ENCODE results near the gene BZW2.
A peak's percentile ranks its signal among the peaks of the same experiment; 100 is the strongest.

BZW2 gene

DNA sequence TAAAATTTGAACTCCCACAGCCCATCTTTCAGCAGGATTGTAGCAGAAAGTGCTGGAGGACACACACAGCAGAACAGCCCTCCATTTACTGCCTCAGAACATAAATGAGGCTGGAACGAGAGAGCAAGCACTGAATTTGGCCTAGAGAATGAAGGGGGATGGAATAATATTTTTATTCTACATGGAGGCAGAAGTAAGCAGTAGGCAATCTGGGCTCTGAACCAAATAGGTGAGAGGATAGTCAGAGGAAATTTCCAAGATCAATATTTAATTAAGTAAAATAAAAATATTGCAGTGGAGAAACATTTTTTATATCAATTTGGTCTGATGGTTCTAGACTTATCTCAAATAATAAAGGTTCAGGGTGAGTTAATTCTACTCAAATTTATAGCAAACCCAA, 78.4 kb downstream of the BZW2 start:
- no peak for DNase-seq

DNA sequence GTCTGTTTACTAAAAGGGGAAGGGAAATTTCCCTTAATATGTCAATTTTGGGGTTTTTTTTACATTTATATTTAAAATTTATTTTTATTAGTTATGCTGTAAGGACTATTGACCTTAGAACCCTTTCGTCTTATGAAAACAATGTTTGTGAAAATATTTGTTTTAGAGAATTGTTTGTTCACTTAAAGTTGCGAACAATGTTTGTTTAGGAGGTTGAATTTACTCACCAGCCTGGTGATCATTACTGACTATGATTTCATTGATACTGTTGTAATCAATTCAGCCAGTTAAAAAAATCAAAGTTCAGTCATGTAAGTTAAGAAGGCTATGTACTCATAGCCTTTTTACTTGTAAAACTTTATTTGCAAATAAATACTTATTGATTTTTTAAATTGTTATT, 80.2 kb downstream of the BZW2 start:
- DNase-seq, result no peak

DNA sequence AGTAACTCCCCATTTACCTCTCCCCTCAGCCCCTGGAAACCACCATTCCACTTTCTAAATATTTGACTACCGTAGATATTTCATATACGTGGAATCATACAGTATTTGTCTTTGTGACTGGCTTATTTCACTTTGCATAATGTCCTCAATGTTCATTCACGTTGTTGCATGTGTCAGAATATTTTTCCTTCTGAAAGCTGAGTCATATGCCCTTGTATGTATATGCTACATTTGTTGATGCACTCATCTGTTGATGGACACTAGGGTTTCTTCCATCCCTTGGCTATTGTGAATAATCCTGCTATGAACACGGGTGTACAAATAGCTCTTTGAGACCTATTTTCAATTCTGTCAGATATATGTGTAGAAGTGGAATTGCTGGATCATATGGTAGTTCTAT, 81.8 kb downstream of the BZW2 start:
- DNase-seq, result no peak

DNA sequence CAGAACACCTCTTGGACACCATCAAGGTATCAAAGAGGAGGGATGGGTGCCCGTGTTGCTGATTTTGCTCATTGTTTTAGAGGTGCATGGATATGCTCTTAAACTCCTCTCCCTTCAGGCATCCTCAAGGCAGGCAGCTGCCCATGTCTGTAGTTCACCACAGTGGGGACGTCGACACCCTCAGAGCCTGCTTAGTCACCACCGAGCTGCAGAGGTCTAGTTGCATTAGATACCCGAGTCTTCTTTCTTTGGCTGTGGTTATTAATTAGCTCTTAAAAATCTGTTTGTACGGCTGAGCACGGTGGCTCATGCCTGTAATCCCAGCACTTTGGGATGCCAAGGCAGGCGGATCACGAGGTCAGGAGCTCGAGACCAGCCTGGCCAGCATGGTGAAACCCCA, 82.8 kb downstream of the BZW2 start:
- DNase-seq, result no peak

DNA sequence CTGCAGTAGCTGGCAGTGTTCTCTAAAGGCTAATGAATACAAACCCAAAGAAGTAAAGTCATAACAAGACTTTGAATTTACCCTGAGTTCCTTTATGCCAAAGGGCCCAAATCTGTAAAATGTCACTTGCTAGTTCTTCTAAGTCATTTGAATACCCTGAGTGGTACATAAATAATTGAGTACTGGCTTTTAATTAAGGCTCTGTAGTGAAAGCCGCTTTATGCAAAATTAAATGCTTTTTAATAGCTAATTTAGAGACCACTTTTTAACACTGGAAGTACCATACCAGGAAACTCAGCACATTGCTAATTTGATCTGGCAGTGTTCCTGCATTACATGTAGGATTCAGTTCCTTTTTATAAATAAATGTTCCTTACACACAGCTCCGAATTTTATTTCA, 83.6 kb downstream of the BZW2 start:
- no peak for DNase-seq

DNA sequence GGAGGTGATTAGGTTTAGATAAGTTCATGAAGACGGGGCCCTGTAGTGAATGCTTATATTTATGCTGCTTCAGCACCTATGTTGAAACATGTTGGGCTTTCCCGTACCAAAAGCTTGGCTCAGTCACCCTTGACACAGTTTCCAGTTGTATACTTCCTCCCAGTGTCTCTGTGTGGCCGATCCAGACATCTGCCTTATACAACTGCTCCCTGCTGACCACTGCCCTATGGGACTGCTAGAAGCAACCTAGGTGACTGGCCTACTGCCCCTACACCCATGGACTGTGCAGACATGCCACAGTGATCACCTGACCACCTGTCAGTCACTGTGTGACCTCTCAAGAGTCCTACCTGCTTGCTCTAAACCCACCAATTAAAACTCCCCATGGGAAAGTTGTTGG, 85.0 kb downstream of the BZW2 start:
- DNase-seq, result no peak

DNA sequence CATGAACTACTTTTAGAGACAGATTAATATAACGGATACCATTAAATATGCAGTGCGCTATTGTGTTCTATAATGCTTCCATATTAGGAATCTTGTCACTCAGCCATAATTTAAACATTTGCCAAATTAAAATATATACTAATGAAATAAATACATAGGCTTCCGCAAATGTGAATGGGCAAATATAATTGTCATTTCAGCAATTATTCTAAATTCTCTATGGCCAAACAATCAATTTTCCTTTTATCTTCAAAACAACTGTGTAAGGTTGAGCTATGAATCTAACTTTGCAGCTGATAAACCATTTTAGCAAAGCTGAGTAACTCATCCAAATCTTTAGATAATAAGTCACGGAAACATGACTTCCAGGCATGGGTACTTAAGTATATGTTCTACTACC, 86.8 kb downstream of the BZW2 start:
- DNase-seq, result no peak

DNA sequence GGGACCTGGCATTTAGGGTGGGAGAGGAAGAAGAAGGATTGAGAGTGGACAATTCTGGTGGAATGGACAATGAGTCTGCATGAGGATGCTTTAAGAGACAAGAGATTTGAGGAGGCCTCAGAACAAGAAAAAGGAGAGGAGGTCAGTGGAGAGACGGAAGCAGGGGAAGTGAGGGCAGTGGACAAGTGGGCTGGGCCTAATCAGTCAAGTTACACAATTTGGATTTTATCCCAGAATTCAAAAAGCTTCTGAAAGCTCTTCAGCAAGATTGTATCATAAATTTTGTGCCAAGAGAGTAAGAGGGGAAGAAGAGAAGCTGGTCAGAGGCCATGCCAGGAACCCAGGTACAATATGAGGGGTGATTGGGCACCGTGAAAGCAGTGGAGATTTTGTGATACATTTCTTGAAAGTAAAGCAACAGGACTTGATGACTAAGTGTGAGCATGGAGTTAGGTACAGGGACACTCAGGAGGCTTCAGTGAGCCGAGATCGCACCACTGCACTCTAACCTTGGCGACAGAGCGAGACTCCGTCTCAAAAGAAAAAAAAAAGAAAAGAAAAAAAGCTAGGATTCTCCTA, 88.3 kb downstream of the BZW2 start:
- no peak for DNase-seq

DNA sequence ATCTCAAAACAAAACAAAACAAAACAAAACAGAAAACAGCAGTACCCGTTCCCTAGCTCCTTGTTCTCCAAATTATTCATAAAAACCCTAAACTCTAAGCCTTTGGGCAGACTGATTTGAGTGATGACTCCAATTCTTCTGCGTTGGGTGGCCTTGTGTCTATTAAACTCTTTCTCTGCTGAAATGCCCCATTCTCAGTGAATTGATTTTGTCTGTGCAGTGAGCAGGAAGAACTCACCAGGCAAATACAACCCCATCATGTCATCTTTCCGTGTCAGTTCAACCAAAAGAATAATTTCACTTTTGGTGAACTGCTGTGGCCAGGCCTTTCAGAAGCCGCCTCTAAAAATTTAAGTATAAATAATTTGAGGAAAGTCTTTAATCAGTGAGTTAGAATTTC, 89.0 kb downstream of the BZW2 start:
- DNase-seq, result no peak

DNA sequence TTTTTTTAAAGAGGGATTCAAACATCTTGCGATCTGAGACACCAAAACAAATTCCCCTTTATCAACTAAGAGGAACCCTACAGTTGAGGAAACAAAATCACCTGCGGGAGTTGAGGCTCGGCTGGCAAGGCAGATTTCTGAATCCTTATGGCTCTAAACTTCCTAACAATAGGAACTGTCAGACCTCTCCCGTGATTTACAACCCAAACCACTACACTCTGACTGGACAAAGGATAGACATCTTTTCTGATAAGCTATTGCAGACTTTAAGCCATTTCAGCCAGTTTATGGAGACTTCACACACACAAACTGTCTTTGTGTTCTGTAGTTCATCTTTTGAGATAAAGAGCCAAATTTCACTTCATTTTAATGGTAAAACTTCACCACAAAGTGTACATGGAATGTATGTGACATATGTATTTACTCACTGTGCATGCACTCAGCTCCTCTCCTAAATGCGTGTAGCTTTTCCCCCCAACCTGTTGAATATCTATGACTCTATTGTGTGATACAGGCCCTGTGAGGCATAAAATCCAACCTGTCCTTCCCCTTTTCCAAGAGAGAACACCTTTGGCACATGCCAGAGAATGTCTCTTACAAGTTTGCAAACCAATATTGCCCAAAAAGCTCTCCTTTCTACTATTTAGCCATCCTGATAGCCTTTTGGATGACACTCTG, 92.2 kb downstream of the BZW2 start:
- no peak for DNase-seq

DNA sequence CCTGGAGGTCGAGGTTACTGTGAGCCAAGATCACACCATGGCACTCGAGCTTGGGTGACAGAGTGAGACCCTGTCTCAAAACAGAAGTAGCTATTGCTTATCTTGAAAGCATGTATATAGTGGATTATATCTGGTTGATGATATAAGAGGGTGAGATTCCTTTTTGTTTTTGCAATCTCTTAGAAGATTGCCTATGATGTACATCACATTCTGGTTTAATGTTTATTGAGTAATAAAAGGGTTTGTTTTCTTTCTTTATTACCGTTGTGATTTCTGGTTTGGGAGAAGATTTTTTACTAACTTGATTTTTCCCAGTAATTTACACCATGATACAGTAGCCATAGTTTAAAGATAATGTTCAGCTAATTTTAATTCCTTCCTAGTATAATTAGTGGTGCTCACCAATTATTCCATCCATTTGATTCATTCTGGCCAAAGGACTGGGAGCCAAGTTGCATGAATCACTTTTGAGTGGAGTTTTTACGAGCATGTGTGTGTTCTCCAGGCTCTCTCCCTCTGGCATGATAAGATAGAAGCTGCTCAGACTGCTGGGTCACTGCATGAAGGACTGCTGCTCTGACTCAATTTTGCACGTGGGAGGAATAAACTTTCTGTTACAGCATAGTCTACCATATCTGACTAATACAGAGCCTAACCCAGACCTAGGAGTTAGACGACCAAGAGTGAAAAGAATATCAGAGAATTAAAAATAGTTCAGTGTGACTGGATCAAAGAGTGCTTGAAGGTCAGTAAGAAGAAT, 94.1 kb downstream of the BZW2 start:
- no peak for DNase-seq

DNA sequence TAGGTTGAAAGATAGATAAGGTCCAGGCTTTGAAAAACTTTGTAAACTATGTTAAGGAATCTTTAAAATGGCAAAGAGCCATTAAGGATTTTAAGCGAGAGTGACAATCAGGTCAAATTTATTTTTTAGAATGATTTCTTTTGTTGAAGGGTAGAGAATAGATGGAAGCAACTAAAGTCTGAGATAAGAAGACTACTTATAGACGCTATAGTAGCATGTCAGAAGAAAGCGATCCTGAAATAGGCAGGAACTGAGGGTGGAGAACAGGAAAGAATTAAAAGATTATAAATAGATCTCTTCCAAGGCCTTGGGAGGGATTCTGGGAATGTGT, 94.6 kb downstream of the BZW2 start:
- no peak for DNase-seq

DNA sequence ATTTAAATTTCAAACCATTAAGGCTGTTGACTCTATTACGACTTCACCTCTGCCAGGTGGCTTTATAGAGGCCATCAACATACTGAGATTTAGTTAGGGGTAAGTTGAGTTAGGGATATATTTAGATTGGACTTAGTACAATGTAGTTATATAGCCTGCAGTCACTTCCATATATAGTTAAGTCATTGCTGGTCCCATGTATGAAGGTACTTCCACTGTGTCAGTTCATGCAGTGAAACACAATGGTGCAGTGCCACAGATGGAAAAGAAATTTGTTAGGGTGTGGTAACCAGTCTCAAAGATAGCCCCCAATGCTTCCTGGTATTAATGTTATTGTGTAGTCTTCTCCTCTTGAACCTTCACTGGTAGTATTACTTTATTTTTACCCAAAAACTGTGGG, 95.0 kb downstream of the BZW2 start:
- no peak for DNase-seq

DNA sequence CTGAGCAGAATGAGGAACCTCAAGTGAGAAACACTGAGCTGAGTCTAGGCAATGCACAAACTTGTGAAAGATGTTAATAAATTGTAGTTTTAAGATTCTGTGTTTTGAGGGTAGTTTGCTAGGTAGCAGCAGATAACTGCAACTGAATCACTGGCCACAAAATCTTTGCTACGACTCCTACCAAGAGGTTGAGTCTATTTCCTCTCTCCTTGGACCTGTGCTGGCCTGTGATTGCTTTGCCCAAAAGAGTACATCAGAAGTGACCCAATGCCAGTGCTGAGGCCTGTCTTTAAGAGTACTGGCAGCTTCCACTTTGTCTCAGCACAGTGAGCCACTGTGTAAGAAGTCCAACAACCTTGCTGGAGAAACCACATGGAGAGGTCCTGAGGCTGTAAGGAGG, 95.7 kb downstream of the BZW2 start:
- DNase-seq, result no peak

DNA sequence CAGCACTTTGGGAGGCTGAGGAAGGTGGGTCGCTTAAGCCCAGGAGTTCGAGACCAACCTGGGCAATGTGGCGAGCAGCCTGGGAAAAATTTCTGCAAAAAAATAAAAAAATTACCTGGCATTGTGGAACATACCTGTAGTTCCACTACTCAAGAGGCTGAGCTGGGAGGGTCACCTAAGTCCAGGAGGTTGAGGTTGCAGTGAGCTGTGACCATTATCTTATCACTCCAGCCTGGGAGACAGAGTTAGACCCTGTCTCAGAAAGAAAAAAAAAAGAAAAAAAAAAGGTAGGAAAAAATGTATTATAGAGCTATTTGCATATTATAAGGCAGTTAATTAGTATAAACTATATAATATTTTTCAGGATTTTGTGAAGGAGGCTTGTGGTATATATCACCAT, 96.6 kb downstream of the BZW2 start:
- no peak for DNase-seq

DNA sequence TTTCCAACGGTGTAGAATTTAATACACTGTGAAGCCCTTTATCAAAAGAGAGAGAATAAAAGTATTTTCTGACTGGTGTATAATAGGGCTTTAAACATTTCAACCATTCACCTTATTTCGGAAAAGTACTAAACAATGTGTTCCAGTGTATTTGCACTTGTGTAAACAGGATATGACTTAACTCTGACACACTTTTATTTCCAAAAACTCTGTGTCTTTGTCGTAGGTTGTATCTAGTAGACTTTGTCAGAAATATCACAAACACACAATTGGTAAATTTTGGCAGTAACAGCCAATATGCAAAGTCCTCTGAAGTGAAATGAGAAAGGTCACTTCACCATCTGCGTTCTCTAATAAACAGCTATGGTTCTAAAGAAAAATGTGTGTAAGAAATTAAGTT, 97.3 kb downstream of the BZW2 start:
- no peak for DNase-seq

DNA sequence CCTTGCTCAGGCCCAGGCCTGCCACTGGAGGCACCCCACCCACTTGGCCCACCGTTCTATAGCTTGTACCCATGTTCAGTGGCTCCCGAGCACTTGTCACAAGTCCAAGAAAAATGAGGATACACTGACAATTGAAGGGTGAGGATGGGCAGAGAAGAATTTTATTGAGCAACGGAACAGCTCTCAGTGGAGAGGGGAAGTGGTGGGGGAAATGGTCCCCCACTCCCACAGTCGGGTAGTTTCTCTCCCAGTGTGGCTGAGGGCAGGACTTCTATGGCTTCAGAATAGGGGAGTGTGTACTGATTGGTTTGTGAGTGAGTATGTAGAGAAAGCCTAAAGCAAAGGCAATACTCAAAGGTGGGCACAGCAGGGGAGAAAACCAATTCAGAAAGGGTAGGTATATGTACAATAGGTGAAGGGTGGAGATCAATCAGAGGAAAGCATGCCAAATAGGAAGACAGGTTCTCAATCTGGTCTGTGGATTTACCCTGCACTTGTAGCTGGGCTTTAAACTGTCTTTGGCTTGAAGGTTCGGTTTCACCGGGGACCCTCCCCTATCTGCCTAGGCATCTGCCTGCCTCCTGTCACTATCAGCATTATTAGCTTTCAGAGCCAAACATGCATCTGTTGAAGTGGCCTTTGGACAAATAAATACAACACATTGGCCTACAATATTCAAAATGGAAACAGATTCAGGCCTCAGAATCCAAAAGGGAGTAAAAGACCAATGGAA, 98.7 kb downstream of the BZW2 start:
- DNase-seq, result no peak

DNA sequence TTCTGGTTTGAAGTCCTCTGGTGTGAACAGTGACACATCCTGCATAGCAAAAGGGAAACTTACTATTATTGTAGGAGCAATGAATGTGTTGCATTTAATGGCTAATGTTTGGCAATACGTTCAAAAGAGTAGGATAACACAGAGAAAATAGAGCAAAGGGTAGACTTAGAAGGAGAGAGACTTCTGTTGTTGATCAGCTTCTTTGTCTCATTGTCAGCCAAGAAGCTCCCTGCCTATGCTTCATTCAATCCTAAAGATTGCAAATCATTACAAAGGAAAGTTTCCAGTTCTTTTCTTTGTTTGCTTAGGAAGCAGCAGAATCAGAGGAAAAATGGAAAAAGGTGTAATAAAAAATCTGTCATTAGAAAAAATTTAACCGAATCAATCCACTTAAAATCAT, 99.7 kb downstream of the BZW2 start:
- DNase-seq, result no peak

DNA sequence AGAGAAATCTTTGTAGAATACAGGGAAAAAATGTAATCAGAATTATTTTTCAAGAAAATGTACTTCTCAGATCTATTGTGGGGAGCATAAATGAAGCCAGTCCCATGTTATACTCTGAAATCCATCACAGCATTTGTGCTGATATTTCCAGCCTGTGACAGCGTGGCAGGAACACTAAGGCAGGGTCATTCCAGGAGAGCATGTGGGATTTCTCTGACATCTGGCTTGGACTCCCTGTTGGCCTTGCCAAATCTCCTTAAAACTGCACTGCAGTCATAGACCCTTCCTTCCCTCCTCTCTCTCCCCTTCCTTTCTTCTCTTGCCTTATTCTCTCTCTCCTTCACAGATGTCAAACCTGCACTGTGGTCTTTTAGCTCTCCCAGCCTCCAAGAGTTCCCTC, 101.1 kb downstream of the BZW2 start:
- DNase-seq, result no peak

DNA sequence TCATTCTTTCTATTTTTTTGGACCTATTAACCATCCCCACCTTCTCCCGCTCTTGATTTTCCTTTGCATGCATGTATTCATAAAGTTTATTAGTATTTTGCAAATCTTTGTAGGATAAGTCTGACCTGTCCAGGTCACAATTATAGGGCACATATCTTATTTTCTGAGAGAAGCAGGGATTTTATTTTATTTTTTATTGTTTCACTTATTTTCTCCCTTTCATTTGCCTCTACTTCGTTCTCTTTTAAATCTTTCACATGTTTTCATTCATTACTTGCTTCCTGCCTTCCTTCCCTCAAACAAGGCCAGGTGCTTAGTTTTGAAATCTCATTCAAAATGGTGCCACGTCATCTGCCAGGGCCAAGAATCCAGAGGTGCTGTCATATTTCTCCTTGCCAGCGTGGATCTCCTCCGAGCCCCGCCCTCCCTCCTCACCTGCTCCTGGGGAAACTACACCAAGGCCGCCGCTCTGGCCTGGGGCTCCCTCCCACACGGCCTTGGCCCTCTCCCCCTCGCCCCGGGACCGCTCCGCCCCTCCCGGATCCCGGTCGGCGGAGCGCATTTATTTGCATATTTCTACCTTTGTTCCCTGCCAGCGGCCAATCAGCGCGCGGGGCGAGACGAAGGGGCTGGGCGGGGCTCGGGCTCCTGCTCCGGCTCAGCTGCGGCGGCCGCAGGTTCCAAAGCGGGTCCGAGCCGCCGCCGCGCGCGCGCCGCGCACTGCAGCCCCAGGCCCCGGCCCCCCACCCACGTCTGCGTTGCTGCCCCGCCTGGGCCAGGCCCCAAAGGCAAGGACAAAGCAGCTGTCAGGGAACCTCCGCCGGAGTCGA, 107.3 kb downstream of the BZW2 start, which contains the start of gene TSPAN13:
Gene TSPAN13, plus strand, starts transcription at position 654 of the 830 bp plus-strand sequence. CDS start 213 bp downstream, outside the sequence.
- peak; percentile 24 for DNase-seq

DNA sequence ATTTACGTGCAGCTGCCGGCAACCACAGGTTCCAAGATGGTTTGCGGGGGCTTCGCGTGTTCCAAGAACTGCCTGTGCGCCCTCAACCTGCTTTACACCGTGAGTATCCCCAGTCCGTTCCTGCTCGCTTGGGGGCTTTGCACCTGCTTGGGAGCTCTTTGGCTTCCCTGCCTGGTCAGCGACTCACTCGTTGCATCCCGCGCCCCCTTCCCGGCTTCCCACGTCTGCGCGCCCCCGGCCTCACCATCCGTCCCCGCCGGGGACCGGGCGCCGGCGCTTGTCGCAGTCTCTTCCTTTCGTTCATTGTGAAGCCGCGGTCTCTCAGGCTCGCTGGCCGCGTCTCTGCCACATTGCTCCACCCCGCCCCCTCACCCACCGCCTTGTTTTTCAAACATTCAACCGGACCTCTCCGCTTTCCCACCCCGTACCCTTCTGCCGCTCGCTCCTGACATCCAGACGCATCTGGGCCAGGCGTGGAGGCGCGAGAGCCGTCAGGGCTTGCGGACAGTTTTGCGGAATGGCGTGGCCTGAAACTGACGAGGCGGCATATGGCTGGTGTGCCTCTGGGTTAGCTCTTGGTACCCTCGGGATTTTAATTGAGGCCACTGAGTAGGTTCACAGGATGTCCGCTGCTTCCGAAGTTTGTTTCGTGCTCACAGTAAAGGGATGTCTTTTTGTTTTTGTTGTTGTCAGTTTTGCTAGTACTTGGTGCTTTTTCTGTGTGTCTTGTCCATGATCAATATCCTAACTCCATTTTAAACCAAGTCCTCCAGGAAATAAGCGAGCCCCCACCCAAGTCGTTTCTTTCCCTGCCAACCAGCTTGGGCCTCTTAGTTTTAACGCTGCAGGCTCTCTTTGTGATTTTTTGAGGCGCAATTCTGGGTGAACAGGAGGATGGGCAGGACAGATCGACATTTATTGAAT, 108.2 kb downstream of the BZW2 start:
- no peak for DNase-seq

DNA sequence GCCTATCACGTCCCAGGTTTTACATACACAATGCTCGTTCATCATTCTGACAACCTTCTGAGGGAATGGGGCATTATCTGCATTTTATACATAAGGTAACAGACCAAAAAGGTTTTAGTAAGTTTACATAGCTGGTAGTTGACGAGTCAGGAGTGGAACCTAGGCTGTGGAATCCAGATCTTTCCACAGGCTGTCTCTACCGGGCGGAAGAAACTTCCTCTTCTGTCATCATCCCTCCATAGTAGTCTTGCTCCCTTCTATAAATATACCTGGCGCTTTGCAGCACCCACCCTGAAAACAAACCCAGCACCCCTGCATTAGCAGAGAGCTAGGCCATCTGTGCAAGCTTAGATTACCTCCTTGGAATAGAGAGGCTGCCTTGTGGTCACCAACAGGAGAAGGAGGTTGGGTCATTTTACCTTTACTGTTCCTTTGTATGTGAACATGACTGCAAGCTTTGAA, 108.9 kb downstream of the BZW2 start:
- no peak for DNase-seq
